NCI-H345 treated with DMSO at 0.1 percent for 48 hours (cell line): ENCODE data around the gene LZTS2.
A peak's percentile ranks its signal among the peaks of the same experiment; 100 is the strongest.

Experiments used
- DNase-seq: peaks from one replicate; lab custom pipeline; 2025; ENCODE audit not compliant: unreplicated experiment; lab: John Stamatoyannopoulos, UW

Gene LZTS2

GRCh38 chr10:100998183-100998990 is 1.2 kb upstream of the LZTS2 start:
- peak; percentile 82 for DNase-seq

GRCh38 chr10:100998991-100999741 is 442 bp upstream of the LZTS2 start:
- DNase-seq, result peak; percentile 24

- no peak for DNase-seq
Measured at GRCh38 chr10:101000127-101000914, 713 bp downstream of the LZTS2 start.

- no peak for DNase-seq
Measured at GRCh38 chr10:101000915-101001658, 1.5 kb downstream of the LZTS2 start.

GRCh38 chr10:101001659-101002035 is 2.0 kb downstream of the LZTS2 start:
- no peak for DNase-seq

- DNase-seq, result no peak
Measured at GRCh38 chr10:101002456-101002855, 2.8 kb downstream of the LZTS2 start.

GRCh38 chr10:101003639-101004206 is 4.1 kb downstream of the LZTS2 start:
- no peak for DNase-seq

GRCh38 chr10:101005361-101005760 is 5.8 kb downstream of the LZTS2 start:
- no peak for DNase-seq

GRCh38 chr10:101005869-101006567 is 6.4 kb downstream of the LZTS2 start:
- DNase-seq, result no peak

GRCh38 chr10:101006593-101007098 is 7.0 kb downstream of the LZTS2 start:
- no peak for DNase-seq

- DNase-seq, result no peak
Measured at GRCh38 chr10:101007099-101007711, 7.6 kb downstream of the LZTS2 start.

GRCh38 chr10:101007915-101008822 is 8.6 kb downstream of the LZTS2 start:
- DNase-seq, result no peak

- no peak for DNase-seq
Measured at GRCh38 chr10:101008823-101009423, 9.3 kb downstream of the LZTS2 start.

- no peak for DNase-seq
Measured at GRCh38 chr10:101010329-101010728, 10.7 kb downstream of the LZTS2 start.

GRCh38 chr10:101011517-101012423 is 12.2 kb downstream of the LZTS2 start:
- DNase-seq, result no peak

GRCh38 chr10:101012525-101013364 is 13.1 kb downstream of the LZTS2 start:
- DNase-seq, result peak; percentile 49
